GF-D8 (cell line): ENCODE results near the gene C16orf89.
"Not testable (repeated sequence)": the region's sequence is repeated elsewhere in the genome, so short reads cannot be mapped to it uniquely, and the experiment has no call there.

Experiments
- DNase-seq: peaks from one replicate; lab custom pipeline; 2025; lab: John Stamatoyannopoulos, UW

C16orf89 gene

DNA sequence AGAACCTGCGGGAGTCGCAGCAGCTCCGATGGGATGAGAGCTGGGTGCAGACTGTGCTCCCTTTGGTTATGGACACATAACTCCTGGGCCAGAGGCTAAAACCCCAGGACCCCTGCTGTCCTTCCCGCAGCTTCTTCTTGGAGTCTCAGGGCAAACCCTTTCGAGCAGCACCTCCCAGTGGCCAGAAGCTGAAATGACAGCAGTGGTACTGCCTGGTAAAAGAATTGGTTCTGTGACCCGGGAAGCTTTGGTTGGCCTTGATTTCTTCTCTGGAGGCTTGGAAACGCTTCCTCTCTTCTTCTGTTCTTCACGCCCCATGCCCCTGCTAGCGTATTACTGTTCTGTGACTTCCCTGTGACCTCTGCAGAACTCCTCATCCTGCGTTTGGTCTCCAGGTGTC is 19.0 kb upstream of the C16orf89 start:
- not testable (repeated sequence) for DNase-seq

DNA sequence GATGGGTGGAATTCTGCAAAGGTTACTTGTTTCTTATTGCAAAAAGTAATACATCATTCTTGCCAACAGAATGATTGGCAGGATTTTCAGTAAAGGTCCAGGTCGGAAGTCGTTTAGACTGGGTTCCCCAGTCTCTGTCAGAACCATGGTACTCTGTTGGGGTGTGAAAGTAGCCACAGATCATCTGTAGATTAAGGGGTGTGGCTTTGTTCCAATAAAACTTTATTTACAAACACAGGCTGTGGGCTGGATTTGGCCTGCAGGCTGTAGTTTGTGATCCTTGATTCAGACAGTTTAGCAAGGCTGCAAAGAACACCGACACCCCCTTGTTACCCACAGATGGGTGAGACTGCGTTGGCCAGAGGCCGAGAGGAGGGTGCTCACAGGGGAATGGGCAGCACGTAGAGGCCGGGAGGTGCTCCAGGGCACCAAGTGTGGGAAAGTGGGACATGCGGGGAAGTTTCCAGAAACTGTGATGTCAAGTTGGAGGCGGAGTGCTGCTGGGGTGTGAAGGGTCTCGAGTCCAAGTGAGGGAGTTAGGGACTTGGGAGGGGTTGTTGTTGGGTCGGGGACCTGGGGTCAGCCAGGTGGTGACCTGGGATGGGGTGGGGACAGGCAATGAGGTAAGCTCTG is 18.5 kb upstream of the C16orf89 start:
- DNase-seq, result not testable (repeated sequence)

DNA sequence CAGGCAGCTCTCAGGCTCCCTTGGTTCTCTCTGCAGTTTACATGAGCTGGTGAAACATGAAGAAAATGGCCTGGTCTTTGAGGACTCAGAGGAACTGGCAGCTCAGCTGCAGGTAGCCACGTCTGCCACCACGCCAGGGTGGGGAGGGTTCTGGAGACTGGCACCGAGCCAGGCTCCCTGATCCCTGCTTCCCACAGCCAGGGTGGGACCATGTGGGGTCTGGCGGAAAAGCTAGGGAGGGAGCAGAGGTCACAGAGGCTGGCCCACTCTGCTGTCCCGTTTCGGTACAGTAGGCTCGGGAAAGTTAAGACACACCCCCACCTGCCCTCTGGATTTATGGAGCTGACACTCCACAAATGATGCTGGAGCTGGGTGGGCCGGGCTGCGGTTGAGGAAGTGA is 17.9 kb upstream of the C16orf89 start:
- not testable (repeated sequence) for DNase-seq

GRCh38 chr16:5080996-5081395 is 15.2 kb upstream of the C16orf89 start:
- not testable (repeated sequence) for DNase-seq

DNA sequence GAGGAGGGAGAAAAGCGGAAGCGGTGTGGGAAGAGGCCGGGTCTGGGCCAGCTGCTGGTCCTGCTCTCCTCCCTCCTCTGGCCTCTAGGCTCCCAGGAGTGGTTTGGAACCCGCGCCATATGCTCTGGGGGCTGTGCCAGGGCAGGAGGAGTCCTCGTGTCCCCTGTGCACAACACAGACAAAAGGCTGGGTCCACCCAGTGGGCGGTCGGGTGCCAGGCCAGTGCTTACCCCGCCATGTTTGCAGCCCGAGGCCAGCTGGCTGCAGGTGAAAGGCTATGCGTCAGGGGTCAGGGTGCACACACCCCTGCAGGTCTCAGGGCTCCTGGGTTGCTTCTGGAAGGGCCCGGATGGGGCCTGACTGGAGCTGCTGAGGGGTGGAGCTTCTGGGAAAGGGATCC is 14.7 kb upstream of the C16orf89 start:
- not testable (repeated sequence) for DNase-seq

DNA sequence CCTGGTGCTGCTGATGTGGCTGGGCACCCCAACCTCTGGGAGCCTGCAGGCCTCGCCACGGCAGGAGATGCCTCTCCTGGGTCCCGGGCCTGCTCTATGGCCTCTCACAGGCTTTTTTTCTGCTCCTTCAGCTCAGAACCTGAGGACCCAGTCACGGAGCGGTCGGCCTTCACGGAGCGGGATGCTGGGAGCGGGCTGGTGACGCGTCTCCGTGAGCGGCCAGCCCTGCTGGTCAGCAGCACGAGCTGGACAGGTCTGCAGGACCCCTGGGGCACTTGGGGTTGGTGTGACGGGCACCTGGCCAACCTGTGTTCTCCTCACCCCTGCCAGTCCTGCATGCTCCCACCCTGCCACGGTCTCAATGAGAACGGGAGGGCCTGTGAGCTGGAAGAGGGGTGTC is 12.9 kb upstream of the C16orf89 start:
- no peak for DNase-seq

- no peak for DNase-seq
These were observed 11.5 kb upstream of the C16orf89 start for GRCh38 chr16:5077304-5077703.

- DNase-seq, result no peak
These were observed 9.9 kb upstream of the C16orf89 start for GRCh38 chr16:5075637-5076036.

GRCh38 chr16:5073771-5074170 is 8.0 kb upstream of the C16orf89 start:
- not testable (repeated sequence) for DNase-seq

GRCh38 chr16:5073279-5073629 is 7.5 kb upstream of the C16orf89 start:
- no peak for DNase-seq

DNA sequence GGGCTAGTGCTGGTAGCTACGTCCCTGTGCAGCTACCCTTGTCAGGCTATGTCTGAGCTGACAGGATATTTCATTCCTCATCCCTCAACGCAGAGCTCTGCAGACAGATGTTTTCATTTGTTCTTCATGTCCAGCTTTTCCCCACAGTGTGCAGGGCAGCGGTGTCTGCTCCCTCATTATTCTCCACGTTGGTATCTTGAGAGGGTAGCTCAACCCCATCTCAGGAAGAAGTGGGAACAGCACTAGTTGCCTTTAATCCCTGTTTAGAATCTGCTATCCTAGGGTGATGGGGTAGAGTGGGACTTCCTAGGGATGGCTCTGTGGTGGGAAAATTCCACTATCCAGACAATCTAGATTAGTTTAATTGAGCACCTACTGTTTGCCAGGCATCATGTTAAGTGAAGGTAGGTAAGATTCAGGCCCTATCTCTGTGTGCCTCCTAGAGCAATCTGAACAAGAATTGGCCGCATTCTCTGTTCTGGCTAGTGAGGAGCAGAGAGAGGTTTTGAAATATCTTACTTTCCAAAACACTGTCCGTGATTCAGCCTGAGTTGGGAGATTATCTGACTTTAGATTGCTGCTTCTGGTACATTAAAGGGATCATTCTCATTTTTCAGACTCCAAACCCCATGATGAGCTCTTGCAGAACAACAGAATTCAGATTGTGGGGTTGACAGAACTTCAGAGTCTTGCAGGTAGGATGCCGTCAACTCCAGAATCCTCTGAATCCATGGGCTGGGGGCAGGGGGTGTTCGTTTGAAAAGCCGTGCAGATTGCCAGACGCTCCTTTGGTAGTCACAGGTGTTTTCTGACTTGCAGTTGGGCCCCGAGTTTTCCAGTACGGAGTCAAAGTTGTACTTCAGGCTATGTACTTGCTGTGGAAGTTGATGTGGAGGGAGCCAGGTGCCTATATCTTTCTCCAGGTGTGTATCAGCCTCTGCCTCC is 6.8 kb upstream of the C16orf89 start:
- no peak for DNase-seq

- DNase-seq, result peak; percentile 45
These were observed 6.1 kb upstream of the C16orf89 start, which contains the start of gene ALG1 for GRCh38 chr16:5071681-5072333. ALG1 (plus strand) TSS chr16:5071843; CDS start chr16:5071850, 7 bp downstream.

DNA sequence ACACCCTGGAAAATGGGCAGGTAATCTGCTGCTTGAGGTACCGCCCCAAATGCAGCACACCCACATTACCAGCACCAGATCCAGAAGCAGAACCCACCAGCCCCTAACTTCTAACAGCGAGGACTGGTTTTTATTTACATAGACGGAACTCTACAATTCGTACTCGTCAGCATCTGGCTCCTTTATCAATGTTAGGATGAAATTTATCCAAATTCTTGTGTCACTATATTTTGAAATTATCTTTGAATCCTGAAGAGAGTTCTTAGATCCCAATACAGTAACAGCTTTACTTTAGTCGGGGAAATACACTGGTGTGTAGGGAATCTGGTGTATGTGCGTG is 5.6 kb upstream of the C16orf89 start:
- DNase-seq, result no peak

- no peak for DNase-seq
These were observed 4.9 kb upstream of the C16orf89 start for GRCh38 chr16:5070431-5071186.

GRCh38 chr16:5069854-5070253 is 4.1 kb upstream of the C16orf89 start:
- DNase-seq, result no peak

- no peak for DNase-seq
These were observed 3.3 kb upstream of the C16orf89 start for GRCh38 chr16:5069048-5069447.

GRCh38 chr16:5066511-5066910 is 755 bp upstream of the C16orf89 start:
- DNase-seq, result no peak

DNA sequence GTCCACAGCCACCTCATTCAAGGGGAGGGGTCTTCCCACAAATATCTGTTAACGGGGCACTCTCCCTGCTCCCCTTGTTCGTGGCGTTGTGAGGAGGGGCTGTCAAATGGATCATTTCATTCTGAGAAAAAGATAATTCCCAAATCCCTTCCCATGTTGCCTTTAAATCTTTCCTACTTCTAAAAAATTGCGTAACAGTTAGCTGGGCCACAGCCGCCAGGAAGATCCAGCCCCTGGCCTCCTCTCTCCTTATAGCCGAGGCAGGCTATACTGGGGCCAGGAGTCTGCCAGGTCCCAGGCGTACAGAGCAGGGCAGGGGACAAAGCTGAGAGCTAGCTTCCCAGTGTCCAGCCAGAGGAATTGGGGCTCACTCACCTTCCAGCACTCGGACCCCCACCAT is 430 bp downstream of the C16orf89 start:
- DNase-seq, result no peak

DNA sequence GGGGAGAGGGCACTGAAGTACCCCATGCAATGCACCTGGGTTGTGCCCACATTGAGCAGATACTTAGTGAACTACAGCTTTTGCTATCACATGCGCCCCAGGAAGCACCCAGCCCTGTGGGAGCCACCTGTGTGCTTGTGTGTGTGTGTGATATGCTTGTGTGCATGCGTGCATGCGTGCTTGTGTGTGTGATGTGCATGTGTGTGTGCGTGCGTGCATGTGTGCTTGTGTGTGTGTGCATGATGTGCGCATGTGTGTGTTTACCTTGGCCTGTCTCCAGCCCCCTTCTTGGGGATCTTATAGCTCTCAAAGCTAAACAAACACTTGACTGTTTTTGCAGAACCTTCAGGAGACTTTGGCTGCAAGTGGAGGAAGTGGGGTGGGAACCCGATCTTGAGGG is 841 bp downstream of the C16orf89 start:
- DNase-seq, result no peak

- DNase-seq, result no peak
These were observed 2.7 kb downstream of the C16orf89 start for GRCh38 chr16:5062790-5063765.

DNA sequence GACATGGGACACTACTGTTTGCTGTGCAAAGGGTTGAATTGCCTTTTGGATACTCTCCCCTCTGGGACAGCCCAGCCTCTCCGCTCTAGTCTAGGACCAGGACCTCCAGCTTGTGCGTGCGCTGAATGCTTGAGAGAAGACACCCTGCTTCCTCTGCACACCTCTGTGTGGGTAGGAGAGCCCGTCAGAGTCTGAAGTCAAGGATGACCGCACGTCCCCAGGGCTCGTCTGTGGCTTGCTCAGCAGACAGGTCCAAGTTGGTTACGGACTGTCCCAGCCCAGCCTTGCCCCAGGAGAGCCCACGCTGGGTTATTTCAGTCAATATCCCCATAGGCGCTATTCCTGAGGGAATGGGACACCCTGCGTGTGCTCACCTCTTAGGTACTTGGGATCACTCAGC is 3.7 kb downstream of the C16orf89 start:
- no peak for DNase-seq
